Trophoblast cell (in vitro differentiated cells and primary cell): ENCODE results near the gene STOML3.

Source experiments
- DNase-seq, 2 donors: peaks; one replicate each; pipeline ENCODE4 v3.0.0-alpha.2; 2016
- H2AFZ ChIP-seq: 2 replicates; pipeline ENCODE4 v1.6.1; 2013; ENCODE audit warnings: low read length, moderate library complexity, mild to moderate bottlenecking; ENCODE audit not compliant: insufficient read depth, poor library complexity
- H2AK5ac ChIP-seq: 2 replicates; pipeline ENCODE4 v1.6.1; 2013; ENCODE audit warnings: mild to moderate bottlenecking, low read length
- H2BK120ac ChIP-seq: 2 replicates; pipeline ENCODE4 v1.6.1; 2013; ENCODE audit warnings: low read length, mild to moderate bottlenecking, moderate library complexity; ENCODE audit not compliant: insufficient read depth, poor library complexity
- H2BK12ac ChIP-seq: 2 replicates; pipeline ENCODE4 v1.6.1; 2013; ENCODE audit warnings: mild to moderate bottlenecking, low read length, moderate library complexity
- H2BK5ac ChIP-seq: 2 replicates; pipeline ENCODE4 v1.6.1; 2013; ENCODE audit warnings: low read length, low read depth, moderate library complexity, mild to moderate bottlenecking; ENCODE audit not compliant: poor library complexity
- H3K14ac ChIP-seq: 2 replicates; pipeline ENCODE4 v1.6.1; 2013; ENCODE audit warnings: mild to moderate bottlenecking, low read length
- H3K18ac ChIP-seq: 2 replicates; pipeline ENCODE4 v1.6.1; 2013; ENCODE audit warnings: mild to moderate bottlenecking, low read length
- H3K23ac ChIP-seq: 2 replicates; pipeline ENCODE4 v1.6.1; 2013; ENCODE audit warnings: low read length
- H3K27ac ChIP-seq: 2 replicates; pipeline ENCODE4 v1.5.1; 2013; ENCODE audit warnings: low read depth, mild to moderate bottlenecking, inconsistent platforms, low read length, moderate library complexity
- H3K27me3 ChIP-seq: 2 replicates; pipeline ENCODE4 v1.6.1; 2013; ENCODE audit warnings: inconsistent platforms, mild to moderate bottlenecking, low read length, moderate library complexity; ENCODE audit not compliant: insufficient read depth
- H3K36me3 ChIP-seq, 2 experiments: 1 replicate in 1 of 2; 2 replicates in 1 of 2; pipeline ENCODE4 v1.6.1; 2013; ENCODE audit warnings: low read length in 2 of 2, mild to moderate bottlenecking in 2 of 2, moderate library complexity in 1 of 2; ENCODE audit not compliant: insufficient read depth in 2 of 2, control insufficient read depth in 1 of 2
- H3K4ac ChIP-seq: 2 replicates; pipeline ENCODE4 v1.6.1; 2013; ENCODE audit warnings: low read depth, mild to moderate bottlenecking, low read length, moderate library complexity
- H3K4me1 ChIP-seq, 2 experiments: 1 replicate in 1 of 2; 2 replicates in 1 of 2; pipeline ENCODE4 v1.6.1; 2013; ENCODE audit warnings: low read length in 2 of 2, mild to moderate bottlenecking in 2 of 2, moderate library complexity in 1 of 2; ENCODE audit not compliant: insufficient read depth in 2 of 2, control insufficient read depth in 1 of 2
- H3K4me2 ChIP-seq: 2 replicates; pipeline ENCODE4 v1.6.1; 2013; ENCODE audit warnings: inconsistent platforms, mild to moderate bottlenecking, low read length, moderate library complexity
- H3K4me3 ChIP-seq: 2 replicates; pipeline ENCODE4 v1.5.1; 2013; ENCODE audit warnings: mild to moderate bottlenecking, low read depth, low read length, inconsistent platforms
- H3K79me1 ChIP-seq: one replicate; pipeline ENCODE4 v1.6.1; 2013; ENCODE audit warnings: low read length
- H3K79me2 ChIP-seq: 2 replicates; pipeline ENCODE4 v1.6.1; 2013; ENCODE audit warnings: low read length, mild to moderate bottlenecking; ENCODE audit not compliant: control insufficient read depth, insufficient read depth, poor library complexity
- H3K9ac ChIP-seq: 2 replicates; pipeline ENCODE4 v1.6.1; 2013; ENCODE audit warnings: mild to moderate bottlenecking, low read length
- H3K9me3 ChIP-seq: 2 replicates; pipeline ENCODE4 v1.6.1; 2013; ENCODE audit warnings: low read depth, mild to moderate bottlenecking, control low read depth, inconsistent platforms, low read length; ENCODE audit not compliant: insufficient read depth
- H4K12ac ChIP-seq: 2 replicates; pipeline ENCODE4 v1.6.1; 2013; ENCODE audit warnings: low read depth, mild to moderate bottlenecking, low read length, moderate library complexity
- H4K8ac ChIP-seq: 2 replicates; pipeline ENCODE4 v1.6.1; 2013; ENCODE audit warnings: low read depth, mild to moderate bottlenecking, low read length, moderate library complexity
- H4K91ac ChIP-seq: one replicate; pipeline ENCODE4 v1.6.1; 2013; ENCODE audit warnings: low read depth, mild to moderate bottlenecking, low read length, moderate library complexity
- WGBS: extraction: QIAGEN DNeasy Blood & Tissue Kit; methylation state at CpG from one replicate; pipeline ENCODE4 v1.1.7; 2013; ENCODE audit warnings: missing lambda C conversion rate; ENCODE audit not compliant: insufficient read length, insufficient coverage; ENCODE audit errors: extremely low coverage; 5-methylcytosine and 5-hydroxymethylcytosine counted together

STOML3 gene

GRCh38 chr13:38954291-38954690 lies 36.3 kb downstream of the STOML3 start:
- Histone ChIP-seq H3K4me1 (no peaks in the 10 kb centered on the region), H2BK5ac (no peak overlapping the region), H3K4me3 (no peak overlapping the region), H3K9ac (no peak overlapping the region), H2BK120ac (no peak overlapping the region), H3K27ac (no peak overlapping the region), H2AFZ (no peak overlapping the region), H2AK5ac (no peak overlapping the region), H3K79me1 (no peaks in the 10 kb centered on the region), H3K36me3 (no peaks in the 10 kb centered on the region), H4K91ac (no peak overlapping the region), H3K23ac (no peak overlapping the region), H3K79me2 (no peaks in the 10 kb centered on the region), H3K27me3 (no peaks in the 10 kb centered on the region), H4K8ac (no peak overlapping the region), H3K4me2 (no peak overlapping the region), H2BK12ac (no peak overlapping the region), H4K12ac (no peak overlapping the region), H3K9me3 (peaks cover 3% of the 10 kb centered on the region), H3K4ac (no peak overlapping the region), H3K18ac (no peak overlapping the region), H3K14ac (no peak overlapping the region)
- DNase-seq: peak in 1 of 2 donors; percentile 23
- WGBS: no CpG with 5 or more reads among the region's 2 CpGs

- Histone ChIP-seq H4K12ac (no peak overlapping the region), H4K8ac (no peak overlapping the region), H2BK120ac (no peak overlapping the region), H2AK5ac (no peak overlapping the region), H3K4me1 (no peaks in the 10 kb centered on the region), H3K9ac (no peak overlapping the region), H3K23ac (no peak overlapping the region), H3K18ac (no peak overlapping the region), H3K36me3 (no peaks in the 10 kb centered on the region), H3K4ac (no peak overlapping the region), H3K27me3 (no peaks in the 10 kb centered on the region), H3K27ac (no peak overlapping the region), H4K91ac (no peak overlapping the region), H3K4me3 (no peak overlapping the region), H3K79me2 (no peaks in the 10 kb centered on the region), H2AFZ (no peak overlapping the region), H2BK5ac (no peak overlapping the region), H3K79me1 (no peaks in the 10 kb centered on the region), H3K9me3 (peaks cover 5% of the 10 kb centered on the region), H3K4me2 (no peak overlapping the region), H2BK12ac (no peak overlapping the region), H3K14ac (no peak overlapping the region)
- DNase-seq: peak; percentile 33 to 72
- no CpG with 5 or more reads among the region's 1 CpG for WGBS
Observed at GRCh38 chr13:38952827-38953226, 37.8 kb downstream of the STOML3 start.

- no peak overlapping the region for H3K18ac ChIP-seq
- no peak overlapping the region for H3K23ac ChIP-seq
- no peak overlapping the region for H2BK12ac ChIP-seq
- peaks cover 4% of the 10 kb centered on the region for H3K9me3 ChIP-seq
- no peak overlapping the region for H3K4ac ChIP-seq
- no peaks in the 10 kb centered on the region for H3K36me3 ChIP-seq
- H3K27me3 ChIP-seq: no peaks in the 10 kb centered on the region
- no peak overlapping the region for H3K14ac ChIP-seq
- H4K91ac ChIP-seq: no peak overlapping the region
- no peaks in the 10 kb centered on the region for H3K79me1 ChIP-seq
- H4K8ac ChIP-seq: no peak overlapping the region
- no peaks in the 10 kb centered on the region for H3K79me2 ChIP-seq
- H2BK120ac ChIP-seq: no peak overlapping the region
- no peak overlapping the region for H3K27ac ChIP-seq
- H3K4me2 ChIP-seq: no peak overlapping the region
- H3K4me3 ChIP-seq: no peak overlapping the region
- no peaks in the 10 kb centered on the region for H3K4me1 ChIP-seq
- no peak for DNase-seq
- H2AK5ac ChIP-seq: no peak overlapping the region
- no peak overlapping the region for H4K12ac ChIP-seq
- no peak overlapping the region for H3K9ac ChIP-seq
- no peak overlapping the region for H2BK5ac ChIP-seq
- H2AFZ ChIP-seq: no peak overlapping the region
- no CpG with 5 or more reads among the region's 9 CpGs for WGBS
Observed at GRCh38 chr13:38951525-38952313, 38.9 kb downstream of the STOML3 start.

- H2AFZ ChIP-seq: no peak overlapping the region
- no peak overlapping the region for H3K27ac ChIP-seq
- WGBS: 100% methylated on average over 3 of the region's 3 CpGs
Observed at GRCh38 chr13:38950987-38951386, 39.6 kb downstream of the STOML3 start.

More at GRCh38 chr13:38950987-38951386, 39.6 kb downstream of the STOML3 start:
- no peak overlapping the region for H3K4ac ChIP-seq
- no peaks in the 10 kb centered on the region for H3K4me1 ChIP-seq
- H3K9ac ChIP-seq: no peak overlapping the region
- H3K79me1 ChIP-seq: no peaks in the 10 kb centered on the region
- no peaks in the 10 kb centered on the region for H3K79me2 ChIP-seq
- H2BK12ac ChIP-seq: no peak overlapping the region
- H2BK5ac ChIP-seq: no peak overlapping the region
- H2AK5ac ChIP-seq: no peak overlapping the region
- H3K4me2 ChIP-seq: no peak overlapping the region
- no peak overlapping the region for H3K4me3 ChIP-seq
- H4K91ac ChIP-seq: no peak overlapping the region
- H4K12ac ChIP-seq: no peak overlapping the region
- H3K18ac ChIP-seq: no peak overlapping the region
- peaks cover 4% of the 10 kb centered on the region for H3K9me3 ChIP-seq
- no peak overlapping the region for H2BK120ac ChIP-seq
- H4K8ac ChIP-seq: no peak overlapping the region
- H3K36me3 ChIP-seq: no peaks in the 10 kb centered on the region
- H3K23ac ChIP-seq: no peak overlapping the region
- DNase-seq: no peak
- no peak overlapping the region for H3K14ac ChIP-seq
- no peaks in the 10 kb centered on the region for H3K27me3 ChIP-seq
